Fibroblast of pulmonary artery (primary cell): ENCODE data around the gene TSPAN18.

Source experiments
- DNase-seq: peaks from one replicate; pipeline ENCODE4 v3.0.0-alpha.2; 2010; ENCODE audit warnings: low read depth
- H3K4me3 ChIP-seq: replicated peaks from 2 replicates; pipeline ENCODE4 v1.5.1; 2011; ENCODE audit warnings: low read depth, mild to moderate bottlenecking, control low read depth, low read length, moderate library complexity
- CTCF ChIP-seq: IDR thresholded peaks from 2 replicates; pipeline ENCODE4 v1.5.1; 2011; ENCODE audit warnings: mild to moderate bottlenecking, control low read depth, low read length, inconsistent platforms; ENCODE audit errors: missing control alignments

Gene TSPAN18

GRCh38 chr11:44875037-44875436, 148.3 kb downstream of the TSPAN18 start:
- no peak overlapping the region for H3K4me3 ChIP-seq
- no peak for TF ChIP-seq CTCF
- no peak for DNase-seq

GRCh38 chr11:44876194-44876723, 149.5 kb downstream of the TSPAN18 start:
- no peak overlapping the region for H3K4me3 ChIP-seq
- no peak for DNase-seq
- TF ChIP-seq CTCF: no peak

GRCh38 chr11:44876906-44877305, 150.1 kb downstream of the TSPAN18 start:
- H3K4me3 ChIP-seq: no peak overlapping the region
- no peak for TF ChIP-seq CTCF
- DNase-seq: no peak

- DNase-seq: peak; percentile 57
- TF ChIP-seq CTCF: no peak
- H3K4me3 ChIP-seq: peak overlapping the region; percentile 17
These were observed 151.1 kb downstream of the TSPAN18 start for GRCh38 chr11:44877571-44878497.

- TF ChIP-seq CTCF: no peak
- no peak overlapping the region for H3K4me3 ChIP-seq
- no peak for DNase-seq
These were observed 151.9 kb downstream of the TSPAN18 start for GRCh38 chr11:44878711-44879110.

- no peak overlapping the region for H3K4me3 ChIP-seq
- DNase-seq: no peak
- no peak for TF ChIP-seq CTCF
These were observed 152.7 kb downstream of the TSPAN18 start for GRCh38 chr11:44879432-44879831.

- H3K4me3 ChIP-seq: no peak overlapping the region
- no peak for DNase-seq
- no peak for TF ChIP-seq CTCF
These were observed 153.7 kb downstream of the TSPAN18 start for GRCh38 chr11:44880511-44880910.
